ENCODE results near the gene CENPB. TPM values are rescaled to one million over a fixed set of nuclear protein-coding genes. Genes with fewer than 3 reads are reported as not detected.

The CENPB gene
- total and polyA plus RNA-seq, 2 experiments from 2014 or later = 4.5 to 134 TPM

GRCh38 chr20:3749087-3749688, 37.4 kb downstream of the CENPB start:
- H3K4me2 ChIP-seq (ENCODE audit: unreplicated experiment) = no peak overlapping the region
- no peak overlapping the region for H3K4me3 ChIP-seq
- H3F3A ChIP-seq (ENCODE audit: insufficient read depth) = no peaks in the 10 kb centered on the region
- WGBS, 2 experiments (ENCODE audit: low coverage in 1 of 2, low lambda C conversion rate in 2 of 2, missing lambda C conversion rate in 2 of 2) = 89 to 92% methylated on average over 17 to 24 of the region's 24 CpGs
- no peaks in the 10 kb centered on the region for H3K27me3 ChIP-seq (replicated peaks; ENCODE audit: insufficient read depth)
- H3K36me3 ChIP-seq (ENCODE audit: low read depth) = no peaks in the 10 kb centered on the region
- no peaks in the 10 kb centered on the region for H4K20me1 ChIP-seq (ENCODE audit: insufficient read depth)
- no peaks in the 10 kb centered on the region for H3K9me2 ChIP-seq (ENCODE audit: insufficient read depth)
- in situ Hi-C loops (cut with MboI) = no loop called here
- H2AFZ ChIP-seq = no peak overlapping the region
- no peaks in the 10 kb centered on the region for H3K4me1 ChIP-seq (ENCODE audit: insufficient read depth)
- no peaks in the 10 kb centered on the region for H3K79me2 ChIP-seq (ENCODE audit: insufficient read depth)
- H3K27ac ChIP-seq = no peak overlapping the region
- DNase-seq = no peak
- TF ChIP-seq EZH2 (IDR thresholded peaks at IDR 0.05; ENCODE audit: insufficient read depth, poor library complexity, severe bottlenecking) (no peak), EZH2phosphoT487 (IDR thresholded peaks at IDR 0.05; ENCODE audit: insufficient read depth, low read depth) (no peak)
- H3K9ac ChIP-seq = no peak overlapping the region
- no peaks in the 10 kb centered on the region for H3K9me3 ChIP-seq (ENCODE audit: low read depth)

DNA sequence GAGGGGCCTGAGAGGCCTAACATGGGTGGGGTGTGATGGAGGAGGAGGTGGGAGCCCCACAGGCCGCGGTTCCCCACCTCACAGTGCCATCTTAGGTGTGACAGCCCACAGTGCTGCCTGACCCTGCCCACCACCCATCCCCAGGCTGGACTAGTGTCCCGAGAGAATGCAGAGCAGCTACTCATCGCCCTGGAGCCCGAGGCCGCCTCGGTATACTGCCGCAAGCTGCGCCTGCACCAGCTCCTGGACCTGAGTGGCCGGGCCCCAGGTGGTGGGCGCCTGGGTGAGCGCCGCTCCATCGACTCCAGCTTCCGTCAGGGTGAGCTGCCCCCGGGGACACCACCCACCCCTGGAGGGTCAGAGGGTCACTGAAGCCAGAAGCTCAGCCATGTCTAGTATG, 38.5 kb downstream of the CENPB start:
- Histone ChIP-seq H3K4me3 (no peak overlapping the region), H3K9ac (no peak overlapping the region), H3K27me3 (replicated peaks; ENCODE audit: insufficient read depth) (no peaks in the 10 kb centered on the region), H3K27ac (no peak overlapping the region), H3K79me2 (ENCODE audit: insufficient read depth) (no peaks in the 10 kb centered on the region), H3K9me2 (ENCODE audit: insufficient read depth) (no peaks in the 10 kb centered on the region), H3F3A (ENCODE audit: insufficient read depth) (no peaks in the 10 kb centered on the region), H3K9me3 (ENCODE audit: low read depth) (no peaks in the 10 kb centered on the region), H3K4me2 (ENCODE audit: unreplicated experiment) (no peak overlapping the region), H3K36me3 (ENCODE audit: low read depth) (no peaks in the 10 kb centered on the region), H3K4me1 (ENCODE audit: insufficient read depth) (no peaks in the 10 kb centered on the region), H2AFZ (no peak overlapping the region), H4K20me1 (ENCODE audit: insufficient read depth) (no peaks in the 10 kb centered on the region)
- DNase-seq = no peak
- 86 to 91% methylated on average over 16 of the region's 16 CpGs for WGBS, 2 experiments (ENCODE audit: low coverage in 1 of 2, low lambda C conversion rate in 2 of 2, missing lambda C conversion rate in 2 of 2)
- in situ Hi-C loops (cut with MboI) = no loop called here
- TF ChIP-seq EZH2phosphoT487 (IDR thresholded peaks at IDR 0.05; ENCODE audit: insufficient read depth, low read depth) (no peak), EZH2 (IDR thresholded peaks at IDR 0.05; ENCODE audit: insufficient read depth, poor library complexity, severe bottlenecking) (no peak)

- H3K27me3 ChIP-seq (replicated peaks; ENCODE audit: insufficient read depth) = no peaks in the 10 kb centered on the region
- no peak overlapping the region for H3K4me3 ChIP-seq
- H3K27ac ChIP-seq = no peak overlapping the region
- H3K4me1 ChIP-seq (ENCODE audit: insufficient read depth) = no peaks in the 10 kb centered on the region
- H4K20me1 ChIP-seq (ENCODE audit: insufficient read depth) = no peaks in the 10 kb centered on the region
- in situ Hi-C loops (cut with MboI) = no loop called here
- no peak overlapping the region for H2AFZ ChIP-seq
- no peak overlapping the region for H3K9ac ChIP-seq
- no peak overlapping the region for H3K4me2 ChIP-seq (ENCODE audit: unreplicated experiment)
- 96 to 98% methylated on average over 2 of the region's 2 CpGs for WGBS, 2 experiments (ENCODE audit: low coverage in 1 of 2, low lambda C conversion rate in 2 of 2, missing lambda C conversion rate in 2 of 2)
- TF ChIP-seq EZH2phosphoT487 (IDR thresholded peaks at IDR 0.05; ENCODE audit: insufficient read depth, low read depth) (no peak), EZH2 (IDR thresholded peaks at IDR 0.05; ENCODE audit: insufficient read depth, poor library complexity, severe bottlenecking) (no peak)
- DNase-seq = no peak
- no peaks in the 10 kb centered on the region for H3K36me3 ChIP-seq (ENCODE audit: low read depth)
- H3K9me2 ChIP-seq (ENCODE audit: insufficient read depth) = no peaks in the 10 kb centered on the region
- H3F3A ChIP-seq (ENCODE audit: insufficient read depth) = no peaks in the 10 kb centered on the region
- no peaks in the 10 kb centered on the region for H3K79me2 ChIP-seq (ENCODE audit: insufficient read depth)
- H3K9me3 ChIP-seq (ENCODE audit: low read depth) = no peaks in the 10 kb centered on the region
Observed at GRCh38 chr20:3747471-3747870, 39.1 kb downstream of the CENPB start.

DNA sequence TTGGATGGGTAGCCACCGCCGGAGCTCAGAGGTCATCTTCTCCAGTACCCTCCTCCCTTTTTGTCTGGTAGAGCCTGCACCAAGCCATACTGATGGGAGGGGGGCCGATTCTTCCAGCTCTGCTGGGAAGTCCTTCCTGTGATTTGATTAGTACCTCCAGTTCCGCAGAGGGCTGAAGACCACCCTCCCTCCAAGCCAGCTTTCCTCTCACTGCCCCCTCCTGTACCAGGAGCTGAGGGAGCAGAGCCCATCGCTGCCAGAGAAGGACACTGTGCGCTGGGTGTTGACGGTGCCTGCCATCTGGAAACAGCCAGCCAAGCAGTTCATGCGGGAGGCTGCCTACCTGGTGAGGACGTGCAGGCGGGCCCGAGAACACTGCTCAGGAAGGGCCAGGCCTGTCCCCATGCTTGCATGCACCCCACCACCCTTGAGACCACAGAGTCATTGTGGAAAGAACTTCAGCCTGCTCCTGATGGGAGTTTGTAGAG, 40.8 kb downstream of the CENPB start:
- WGBS, 2 experiments (ENCODE audit: low coverage in 1 of 2, low lambda C conversion rate in 2 of 2, missing lambda C conversion rate in 2 of 2) = 86 to 89% methylated on average over 11 of the region's 11 CpGs
- Histone ChIP-seq H3K27me3 (replicated peaks; ENCODE audit: insufficient read depth) (no peaks in the 10 kb centered on the region), H3K4me1 (ENCODE audit: insufficient read depth) (no peaks in the 10 kb centered on the region), H3K9ac (no peak overlapping the region), H3F3A (ENCODE audit: insufficient read depth) (no peaks in the 10 kb centered on the region), H3K27ac (no peak overlapping the region), H3K4me2 (ENCODE audit: unreplicated experiment) (no peak overlapping the region), H3K9me3 (ENCODE audit: low read depth) (no peaks in the 10 kb centered on the region), H4K20me1 (ENCODE audit: insufficient read depth) (no peaks in the 10 kb centered on the region), H2AFZ (no peak overlapping the region), H3K9me2 (ENCODE audit: insufficient read depth) (no peaks in the 10 kb centered on the region), H3K4me3 (no peak overlapping the region), H3K36me3 (ENCODE audit: low read depth) (no peaks in the 10 kb centered on the region), H3K79me2 (ENCODE audit: insufficient read depth) (no peaks in the 10 kb centered on the region)
- no peak for DNase-seq
- in situ Hi-C loops (cut with MboI) = no loop called here
- TF ChIP-seq EZH2phosphoT487 (IDR thresholded peaks at IDR 0.05; ENCODE audit: insufficient read depth, low read depth) (no peak), EZH2 (IDR thresholded peaks at IDR 0.05; ENCODE audit: insufficient read depth, poor library complexity, severe bottlenecking) (no peak)

Measured in GM23248 (cell line).